NCI-H146 (cell line): Measurements from ENCODE around the gene COX6B2.

Source experiments
- DNase-seq: peaks from one replicate; lab custom pipeline; 2025; lab: John Stamatoyannopoulos, UW

Gene COX6B2

GRCh38 chr19:55362174-55362989, 7.9 kb upstream of the COX6B2 start:
- DNase-seq, result no peak

GRCh38 chr19:55360902-55361301, 6.4 kb upstream of the COX6B2 start:
- no peak for DNase-seq

- no peak for DNase-seq
These were observed 4.7 kb upstream of the COX6B2 start for GRCh38 chr19:55358943-55359908.

- DNase-seq, result no peak
These were observed 4.0 kb upstream of the COX6B2 start for GRCh38 chr19:55358493-55358892.

GRCh38 chr19:55355213-55355821, 798 bp upstream of the COX6B2 start:
- DNase-seq, result peak; percentile 26

GRCh38 chr19:55353803-55354697, 469 bp downstream of the COX6B2 start:
- peak; percentile 68 for DNase-seq

- no peak for DNase-seq
These were observed 1.1 kb downstream of the COX6B2 start for GRCh38 chr19:55353356-55353802.

GRCh38 chr19:55352549-55353145, 1.9 kb downstream of the COX6B2 start:
- no peak for DNase-seq

- no peak for DNase-seq
These were observed 2.5 kb downstream of the COX6B2 start for GRCh38 chr19:55352040-55352439.

GRCh38 chr19:55350620-55351315, 3.8 kb downstream of the COX6B2 start:
- no peak for DNase-seq

- no peak for DNase-seq
These were observed 6.0 kb downstream of the COX6B2 start for GRCh38 chr19:55348317-55349034.

- DNase-seq, result no peak
These were observed 7.0 kb downstream of the COX6B2 start for GRCh38 chr19:55347442-55348009.

GRCh38 chr19:55346725-55347441, 7.6 kb downstream of the COX6B2 start:
- DNase-seq, result no peak

- no peak for DNase-seq
These were observed 8.4 kb downstream of the COX6B2 start for GRCh38 chr19:55345818-55346724.

GRCh38 chr19:55345101-55345817, 9.3 kb downstream of the COX6B2 start:
- DNase-seq, result no peak

- no peak for DNase-seq
These were observed 10.1 kb downstream of the COX6B2 start for GRCh38 chr19:55344444-55344843.
